Pulmonary artery endothelial cell (primary cell): Measurements from ENCODE around the gene SLC26A2. TPM values are rescaled to one million over a fixed set of nuclear protein-coding genes. Genes with fewer than 3 reads are reported as not detected.

ENCODE experiments used
- DNase-seq: peaks from one replicate; pipeline ENCODE4 v3.0.0-alpha.2; 2011; ENCODE audit warnings: low read depth, low spot score
- total RNA-seq: library from RNA; depleted of rRNA; stranded (reverse); fragments of >200 nt; gene quantifications from 2 replicates; pipeline ENCODE4 v1.2.3, GENCODE V29; 2014

The SLC26A2 gene
- total RNA-seq = 19.8 and 25.1 TPM in 2 replicates

DNA sequence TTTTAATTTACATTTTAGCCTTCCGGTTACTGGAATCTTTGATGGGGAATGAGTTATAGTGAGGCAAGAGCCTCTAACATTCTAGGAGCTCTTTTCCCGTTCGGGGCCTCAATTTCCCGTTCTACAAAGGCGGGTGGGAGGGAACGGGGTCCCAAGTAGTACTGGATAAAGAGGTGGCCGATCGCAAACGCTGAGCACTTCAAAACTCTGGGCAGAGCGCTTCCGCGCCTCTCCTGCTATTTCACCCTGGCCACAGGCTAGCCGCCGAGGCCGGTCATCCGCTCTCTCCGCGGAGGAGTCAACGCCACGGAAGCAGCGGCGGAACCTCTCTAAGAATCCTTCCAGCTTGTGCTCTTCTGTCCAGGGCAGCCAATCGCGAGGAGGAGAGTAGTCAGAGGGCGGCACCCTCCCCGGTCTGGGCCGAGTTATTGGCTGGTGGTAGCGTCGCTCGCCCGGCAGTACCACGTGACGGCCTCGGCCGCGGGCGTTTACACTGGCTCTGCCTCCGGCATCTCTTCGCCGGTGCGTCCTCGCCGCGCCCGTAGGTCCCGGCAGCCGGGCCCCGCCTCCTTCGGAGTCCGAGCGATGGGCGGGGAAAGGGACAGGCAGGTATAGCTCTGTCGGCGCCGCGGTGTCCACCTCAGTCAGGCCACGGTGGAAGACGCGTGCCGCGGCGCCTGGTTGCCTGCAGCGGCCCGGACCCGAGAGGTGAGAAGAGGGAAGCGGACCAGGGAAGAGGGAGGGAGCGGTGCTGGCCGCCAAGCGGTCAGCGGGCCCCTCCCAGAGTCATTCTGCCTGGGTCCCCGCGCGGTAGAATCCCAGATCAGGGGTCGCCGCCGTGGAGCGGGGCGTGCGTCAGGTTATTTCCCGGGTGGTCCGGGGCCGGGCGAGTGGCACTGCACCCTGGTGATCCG is at the start of gene SLC26A2:
TSS of gene SLC26A2 (plus strand) at position 487 of the 914 bp plus-strand sequence. CDS start 16,895 bp downstream, outside the sequence.
- DNase-seq = peak; percentile 89

DNA sequence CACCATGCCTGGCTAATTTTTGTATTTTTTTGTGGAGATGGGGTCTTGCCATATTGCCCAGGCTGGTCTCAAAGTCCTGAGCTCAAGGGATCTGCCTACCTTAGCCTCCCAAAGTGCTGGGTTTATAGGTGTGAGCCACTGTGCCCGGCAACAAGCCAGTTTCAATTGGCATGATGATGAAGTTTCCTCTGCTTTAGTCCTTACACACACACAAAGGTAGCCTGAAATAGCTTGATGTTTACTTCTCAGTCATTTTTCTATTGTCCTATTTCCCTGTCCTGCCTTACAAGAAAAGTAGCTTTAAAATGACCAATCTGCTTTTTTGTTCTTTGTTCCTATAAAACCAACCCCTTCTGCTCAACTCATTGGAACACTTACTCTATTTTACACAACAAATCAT is 49.5 kb upstream of the SLC26A2 start:
- DNase-seq = no peak

DNA sequence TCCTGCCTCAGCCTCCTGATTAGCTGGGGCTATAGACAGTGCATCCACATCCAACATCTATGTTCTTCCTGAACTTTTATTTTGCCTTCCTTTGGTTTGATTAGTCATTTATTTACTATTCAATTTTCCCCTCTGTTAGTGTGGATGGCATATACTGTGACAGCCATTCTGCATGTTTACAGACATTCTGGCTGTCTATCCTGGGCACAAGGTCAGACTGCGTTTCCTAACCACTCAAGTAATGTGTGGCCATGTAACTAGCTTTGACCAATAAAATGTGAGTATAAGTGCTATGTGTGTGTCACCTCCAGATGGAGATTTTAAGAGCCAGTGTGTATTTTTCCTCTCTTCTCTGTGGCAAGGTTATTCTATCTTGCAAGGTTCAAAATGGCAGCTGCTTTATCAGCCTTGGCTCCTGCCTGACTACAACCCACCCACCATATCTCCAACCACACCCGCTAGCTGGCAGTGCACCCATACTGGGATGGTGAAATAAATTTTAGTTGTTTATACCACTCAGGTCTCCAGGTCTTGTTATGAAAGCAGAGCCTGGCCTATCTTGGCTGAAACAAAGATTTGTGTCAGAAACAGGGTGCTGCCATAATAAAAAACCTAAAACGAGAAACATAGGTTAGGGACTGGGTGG is 48.2 kb upstream of the SLC26A2 start:
- DNase-seq = no peak

DNA sequence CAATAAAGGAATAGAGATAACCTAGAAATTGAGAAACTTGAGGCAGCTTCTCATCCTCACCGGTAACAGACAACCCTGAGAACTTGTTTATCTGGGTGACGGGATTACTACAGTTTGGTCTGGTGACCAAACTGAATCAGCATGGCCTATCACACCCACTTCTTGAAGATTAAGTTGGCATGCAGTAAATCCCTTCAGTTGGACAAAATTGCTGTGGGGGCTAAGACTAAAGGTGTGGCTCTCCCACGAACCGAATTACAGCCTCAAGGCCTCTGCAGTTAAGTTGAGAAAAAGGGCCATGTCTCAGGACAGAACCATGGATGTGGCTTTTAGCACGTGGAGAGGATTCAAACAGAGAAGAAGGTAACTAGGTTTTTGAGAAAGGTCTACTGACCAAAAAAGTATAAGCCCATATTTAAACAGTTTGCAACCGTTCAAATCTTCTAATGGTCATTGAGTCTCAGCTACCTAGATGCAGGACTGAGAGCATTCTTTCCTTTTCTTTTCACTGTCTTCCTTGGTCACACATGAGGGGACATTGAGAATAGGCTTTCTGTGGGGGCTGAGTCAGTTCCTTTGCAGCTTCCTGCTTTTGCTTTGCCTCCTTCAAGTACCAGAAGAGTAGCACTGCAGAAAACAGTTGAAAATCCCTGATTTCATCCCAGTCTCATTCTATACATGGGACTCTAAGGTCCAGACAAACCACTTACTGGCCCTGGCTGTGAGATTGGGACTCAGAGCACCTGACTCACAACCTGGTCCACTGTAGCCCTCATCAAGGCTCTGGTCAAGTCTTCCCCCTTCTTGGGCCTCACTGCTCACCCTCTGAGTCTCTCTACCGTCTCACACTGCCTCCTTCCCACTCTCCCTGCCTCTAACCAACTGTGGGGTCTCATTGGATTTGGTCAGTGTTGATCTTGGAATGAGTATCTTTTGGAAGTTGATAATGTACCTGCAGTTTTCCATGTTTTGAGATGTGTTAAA is 46.8 kb upstream of the SLC26A2 start:
- DNase-seq = peak; percentile 13

DNA sequence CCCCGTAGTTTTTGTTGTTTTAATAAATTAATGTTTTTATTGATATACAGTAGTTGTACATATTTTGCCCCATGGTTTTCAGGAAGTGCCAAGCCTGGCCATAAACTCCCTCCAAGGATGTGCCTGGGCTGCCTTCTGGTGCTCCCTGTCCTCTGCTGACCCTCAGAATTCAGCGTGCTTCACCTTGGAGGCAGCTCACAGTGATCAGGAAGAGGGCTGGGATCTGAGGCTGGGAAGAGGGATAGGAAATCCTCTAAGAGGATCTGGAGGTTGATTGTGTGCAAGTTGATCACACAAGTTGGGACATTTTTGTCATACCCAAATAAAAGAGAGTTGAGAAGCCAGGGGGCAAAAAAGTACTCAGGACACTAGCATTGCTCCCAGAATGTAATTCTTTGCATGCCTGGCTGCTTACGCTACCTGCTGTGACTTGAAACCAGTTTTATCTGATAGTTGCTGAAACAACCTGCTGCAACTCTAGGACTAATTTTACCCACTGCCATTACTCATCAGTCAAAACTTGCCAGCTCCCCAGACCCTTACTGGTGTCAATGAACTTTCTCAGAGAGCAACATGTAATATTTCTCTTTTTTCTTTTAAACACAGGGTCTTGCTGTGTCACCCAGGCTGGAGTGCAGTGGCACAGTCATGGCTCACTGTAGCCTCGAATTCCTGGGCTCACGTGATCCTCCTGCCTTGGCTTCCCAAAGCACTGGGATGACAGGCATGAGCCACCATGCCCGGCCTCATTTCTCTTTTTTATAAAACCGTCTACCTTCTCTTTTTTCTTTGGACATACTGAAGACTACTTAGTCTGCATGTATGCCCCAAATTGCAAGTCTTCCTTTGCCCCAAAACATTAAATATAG is 44.9 kb upstream of the SLC26A2 start:
- no peak for DNase-seq

DNA sequence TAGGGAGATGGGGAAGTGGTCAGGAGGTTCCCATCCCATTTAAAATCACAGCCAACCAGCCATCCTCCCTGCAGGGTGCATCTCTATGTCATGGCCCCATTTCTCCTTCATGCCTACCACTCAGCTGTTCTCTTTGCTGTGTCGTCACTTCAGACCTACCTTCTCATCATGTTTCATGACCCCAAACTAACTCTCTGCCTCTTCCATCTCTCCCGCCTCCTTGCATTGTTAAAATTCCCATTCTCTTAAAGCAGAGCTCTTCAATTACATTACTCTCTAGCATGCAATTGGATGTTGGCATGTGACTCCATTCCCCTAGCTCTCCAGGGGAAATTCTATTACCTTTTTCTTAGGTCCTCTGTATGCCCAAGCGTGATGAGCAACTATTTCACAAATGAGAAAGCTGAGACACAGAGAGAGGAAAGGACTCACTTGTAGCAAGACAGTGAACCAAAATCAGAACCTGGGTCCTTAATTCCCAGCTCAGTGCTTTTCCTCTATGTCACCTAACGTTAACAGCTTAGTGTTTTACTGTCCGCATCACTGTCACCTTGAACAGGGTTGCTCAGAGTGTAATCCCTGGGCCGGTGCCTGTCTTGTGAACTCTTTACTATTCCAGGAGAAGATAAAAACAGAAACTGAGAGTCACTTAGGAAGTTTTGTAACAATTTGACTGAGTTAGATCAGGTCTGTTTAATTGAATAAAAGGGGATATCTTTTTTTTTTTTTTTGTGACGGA is 44.1 kb upstream of the SLC26A2 start:
- no peak for DNase-seq

DNA sequence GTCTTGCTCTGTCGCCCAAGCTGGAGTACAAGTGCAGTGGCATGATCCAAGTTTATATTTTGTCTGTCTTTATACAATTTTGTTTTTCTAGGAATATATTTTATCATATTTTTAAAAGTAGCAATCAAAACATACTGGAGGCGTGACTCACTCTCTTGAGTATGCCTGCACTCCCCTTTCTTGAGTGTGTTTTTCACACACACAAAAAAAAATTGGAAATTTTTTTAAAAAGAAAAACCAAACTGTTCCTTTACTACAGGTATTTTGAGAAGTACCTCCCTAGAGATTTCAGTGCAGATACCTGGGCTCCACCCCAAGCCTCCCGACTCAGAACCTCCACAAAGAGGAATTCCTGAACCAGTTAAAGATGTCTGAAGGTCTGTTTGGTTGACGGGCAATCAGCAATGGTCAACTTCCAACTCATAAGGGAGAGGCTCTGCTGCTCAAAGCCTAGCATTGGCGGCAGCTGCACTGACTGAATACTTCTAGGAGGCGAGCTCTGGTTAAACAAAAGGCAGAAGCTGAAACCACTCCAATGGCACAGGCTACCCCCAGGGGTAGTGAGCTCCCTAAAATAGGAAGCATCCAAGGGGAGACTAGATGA is 43.4 kb upstream of the SLC26A2 start:
- DNase-seq = no peak

DNA sequence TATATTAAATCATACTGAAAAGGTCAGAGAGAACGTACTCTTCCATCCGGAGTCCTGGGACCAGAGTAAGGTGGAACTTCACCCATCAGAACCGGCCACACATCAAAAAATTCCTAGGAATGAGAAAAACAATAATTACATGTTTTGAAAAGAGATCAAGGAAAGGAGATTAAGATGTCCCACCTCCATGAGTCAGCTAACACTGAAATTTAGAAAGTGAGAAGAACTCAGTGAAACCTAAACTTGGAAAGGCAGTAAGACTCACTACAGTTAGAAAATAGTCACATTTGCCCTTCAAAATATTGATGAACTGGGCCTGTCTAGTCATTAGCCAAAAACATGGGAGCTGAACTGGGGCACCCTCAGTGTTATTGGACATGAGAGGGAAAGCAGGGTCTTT is 39.0 kb upstream of the SLC26A2 start:
- DNase-seq = no peak

DNA sequence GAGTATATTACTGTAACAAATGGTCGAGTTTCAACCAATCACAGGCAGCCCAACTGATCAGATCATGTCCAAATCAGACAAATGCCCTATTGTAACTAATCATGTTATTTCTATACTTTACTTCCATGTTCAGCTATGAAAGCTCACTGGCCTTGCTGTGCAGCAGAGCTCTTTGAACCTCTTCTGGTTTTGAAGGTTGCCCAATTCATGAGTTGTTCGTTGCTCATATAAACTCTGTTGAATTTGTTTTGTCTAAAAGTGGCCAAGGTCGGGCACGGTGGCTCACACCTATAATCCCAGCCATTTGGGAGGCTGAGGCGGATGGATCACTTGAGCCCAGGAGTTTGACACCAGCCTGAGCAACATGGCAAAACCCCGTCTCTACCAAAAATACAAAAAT is 37.6 kb upstream of the SLC26A2 start:
- DNase-seq = no peak

DNA sequence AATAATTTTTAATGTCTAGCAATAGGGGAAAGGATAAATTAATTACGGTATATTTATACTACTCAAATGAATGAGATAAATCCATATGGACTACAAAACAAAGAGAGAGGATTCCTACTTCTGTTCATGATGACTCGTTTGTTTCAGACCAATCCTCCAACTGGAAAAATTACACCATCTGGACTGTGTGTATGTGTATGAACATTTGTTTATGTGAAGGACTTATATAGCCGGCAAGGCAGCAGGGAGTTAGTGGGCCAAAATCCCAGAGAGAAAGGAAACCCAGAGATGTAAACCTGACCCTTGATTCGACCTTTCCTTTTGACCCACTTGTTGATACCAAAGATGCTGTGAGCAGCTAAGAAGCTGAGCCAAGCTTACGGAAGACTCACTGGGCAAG is 36.1 kb upstream of the SLC26A2 start:
- no peak for DNase-seq

DNA sequence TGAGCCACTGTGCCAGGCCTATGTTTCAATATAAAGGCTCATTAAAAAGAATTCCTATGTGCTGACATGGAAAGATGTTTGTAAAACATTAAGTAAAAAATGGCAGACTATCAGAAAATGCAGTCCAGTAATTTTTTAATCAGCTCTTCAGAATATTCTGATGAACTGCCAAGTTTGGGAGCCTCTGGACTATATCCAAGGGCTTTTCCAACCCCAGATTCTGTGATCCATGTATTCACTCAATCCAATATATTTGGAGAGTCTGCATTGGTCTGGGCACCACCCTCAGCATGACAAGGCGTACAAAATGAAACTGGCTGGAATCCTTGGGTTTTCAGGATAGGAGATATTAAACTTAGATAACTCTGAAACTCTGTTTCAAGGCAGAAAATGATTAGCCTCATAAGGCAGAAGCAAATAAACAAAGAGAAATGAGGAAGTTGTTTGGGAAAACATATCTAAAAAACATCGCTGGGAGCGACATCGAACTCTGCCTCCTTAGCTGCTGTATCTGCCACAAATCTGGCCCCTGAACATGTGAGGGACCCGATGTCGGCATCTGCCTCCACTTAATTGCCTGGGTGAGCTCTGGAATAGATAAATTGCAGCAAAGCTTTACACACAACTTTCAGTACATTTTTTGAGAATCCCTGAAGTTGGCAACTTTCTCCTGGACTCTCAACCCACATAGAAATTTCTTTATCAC is 30.4 kb upstream of the SLC26A2 start:
- no peak for DNase-seq

DNA sequence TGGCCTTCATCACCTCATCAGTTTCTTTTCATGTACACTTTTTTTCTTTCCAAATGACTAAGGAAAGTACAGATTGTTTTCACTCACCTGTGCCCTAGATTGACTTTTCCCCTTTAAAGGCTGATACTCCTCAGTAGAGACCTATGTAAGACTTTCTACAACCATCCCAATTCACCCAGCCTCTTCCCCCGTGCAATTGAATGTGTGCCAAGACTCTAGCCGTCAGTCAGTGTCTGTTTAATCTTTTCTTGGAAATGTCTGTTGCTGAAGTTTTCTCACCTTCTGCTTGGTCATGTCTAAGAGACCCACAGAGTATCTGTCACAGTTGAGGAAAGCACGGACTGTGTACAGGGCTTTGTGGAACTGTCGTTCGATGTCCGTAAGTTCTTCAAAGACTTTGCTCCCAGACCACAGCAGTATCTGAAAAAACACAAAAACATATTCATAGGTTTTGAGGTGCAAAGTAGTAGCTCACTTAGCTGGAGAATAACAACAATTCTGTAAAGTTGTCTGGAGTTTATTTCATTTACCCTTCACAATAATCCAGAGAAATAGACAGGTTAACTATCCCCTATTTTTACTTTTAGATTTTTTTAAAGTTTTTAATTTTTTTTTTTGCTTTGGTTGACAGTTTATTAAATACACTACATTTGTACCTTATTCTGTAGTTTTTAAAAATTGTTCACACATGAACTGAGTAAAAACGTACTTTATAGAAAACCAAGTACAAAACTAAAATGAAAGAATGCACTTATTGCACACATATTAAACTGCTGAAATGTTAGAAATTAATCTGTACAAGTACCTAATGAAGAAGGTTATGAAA is 29.6 kb upstream of the SLC26A2 start:
- no peak for DNase-seq

DNA sequence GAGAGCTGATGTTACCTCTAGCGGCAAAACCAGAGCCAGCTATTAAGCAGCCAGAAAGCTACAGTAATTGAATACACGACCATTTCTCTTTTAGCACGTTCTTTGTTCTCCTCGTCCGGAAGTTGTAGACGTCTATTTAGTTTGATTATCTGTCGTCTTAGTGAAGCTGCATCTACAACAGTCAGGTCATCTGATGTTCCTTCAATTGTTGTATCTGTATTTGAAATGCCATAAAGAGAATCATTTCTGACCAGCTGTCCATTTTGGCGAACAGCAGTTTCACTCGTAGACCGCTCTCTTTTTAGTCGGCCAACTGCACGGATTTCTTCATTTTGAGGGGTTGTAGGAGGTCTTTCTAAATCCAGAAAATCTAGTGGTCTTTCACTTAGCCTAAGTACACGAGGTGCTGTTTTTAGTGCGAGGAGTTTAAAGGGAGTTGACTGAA is 28.5 kb upstream of the SLC26A2 start:
- DNase-seq = no peak

DNA sequence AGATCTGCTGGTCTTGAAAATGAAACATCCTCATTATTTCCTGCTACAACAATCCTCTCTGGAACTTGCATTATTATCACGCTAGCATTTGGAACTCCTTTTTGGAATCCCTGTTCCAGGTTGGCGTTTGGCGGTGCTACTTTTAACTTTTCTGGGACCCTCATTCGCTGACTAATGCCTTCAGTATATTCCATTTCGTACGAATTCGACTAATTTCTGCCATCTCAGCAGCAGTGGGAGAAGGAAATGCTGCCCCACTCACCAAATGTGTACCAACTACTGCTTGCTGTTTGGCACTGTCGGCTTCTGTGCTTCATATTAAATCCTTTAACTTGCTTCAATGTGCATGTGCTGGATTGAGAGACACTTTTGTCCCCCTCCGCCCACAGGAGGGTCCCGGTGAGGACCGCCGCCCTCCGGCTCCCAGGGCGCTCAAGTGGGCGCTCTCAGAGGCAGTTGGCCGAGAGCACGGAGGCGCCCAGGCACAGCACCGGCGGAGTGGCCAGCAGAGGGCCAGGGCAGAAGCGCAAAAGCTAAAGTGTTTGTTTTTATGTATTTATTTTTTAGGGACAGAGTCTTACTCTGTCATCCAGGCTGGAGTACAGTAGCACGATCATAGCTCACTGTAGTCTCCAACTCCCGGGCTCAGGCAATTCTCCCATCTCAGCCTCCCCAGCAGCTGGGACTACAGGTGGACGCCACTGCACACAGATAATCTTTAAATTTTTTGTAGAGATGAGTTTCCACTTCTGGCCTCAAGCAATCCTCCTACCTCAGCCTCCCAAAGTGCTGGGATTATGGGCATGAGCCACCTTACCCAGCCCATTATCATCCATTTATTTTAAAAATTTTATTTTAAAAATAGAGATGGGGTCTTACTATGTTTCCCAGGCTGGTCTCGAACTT is 27.9 kb upstream of the SLC26A2 start:
- no peak for DNase-seq

DNA sequence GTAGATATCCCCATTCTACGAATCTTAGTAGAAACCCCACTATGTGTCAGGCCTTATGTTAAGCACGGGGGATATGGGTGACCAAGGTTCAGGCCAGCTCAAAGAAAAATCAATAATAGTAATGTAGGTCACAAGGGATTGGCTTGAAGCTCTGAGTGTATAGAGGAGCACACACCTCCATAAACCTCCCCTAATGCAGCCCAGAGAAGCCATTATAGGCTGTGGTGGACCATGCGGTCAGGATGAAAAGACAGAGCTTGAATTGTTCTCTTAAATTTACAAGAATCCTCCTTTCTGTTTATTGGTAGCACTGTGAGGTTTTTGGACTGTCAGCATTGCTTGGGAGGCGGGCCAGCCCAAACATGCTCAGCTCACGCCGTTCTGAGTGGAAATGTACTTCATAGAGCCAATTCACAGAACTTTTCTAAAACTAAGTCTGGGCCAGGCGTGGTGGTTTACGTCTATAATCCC is 25.1 kb upstream of the SLC26A2 start:
- DNase-seq = no peak

DNA sequence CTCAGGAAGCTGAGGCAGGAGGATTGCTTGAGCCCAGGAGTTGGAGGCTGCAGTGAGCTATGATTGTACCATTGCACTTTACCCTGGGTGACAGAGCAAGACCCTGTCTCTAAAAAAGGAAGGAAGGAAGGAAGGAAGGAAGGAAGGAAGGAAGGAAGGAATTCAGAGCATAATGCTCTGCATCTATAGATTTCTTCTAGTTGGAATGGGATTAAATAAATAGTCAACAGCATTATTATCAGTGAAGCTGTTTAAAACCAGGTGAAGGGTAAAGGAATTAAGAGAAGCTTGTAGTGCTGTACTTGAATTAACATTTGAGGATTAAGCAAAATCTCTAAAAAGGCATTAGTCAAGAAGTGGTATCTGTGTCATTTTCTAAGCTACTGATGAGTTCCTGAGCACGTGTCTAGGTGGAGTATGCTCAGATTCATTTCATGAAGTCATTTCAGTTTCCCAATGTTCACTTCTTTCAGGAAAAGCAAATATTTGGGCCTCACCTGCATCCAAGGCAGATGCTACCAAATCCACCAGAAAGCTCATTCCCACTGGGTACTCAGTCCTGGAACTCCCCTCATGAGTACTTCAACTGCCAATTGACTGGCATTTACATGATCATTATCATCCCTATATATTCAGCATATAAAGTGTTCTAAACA is 24.4 kb upstream of the SLC26A2 start:
- no peak for DNase-seq
